HG02588 (cell line): ENCODE data around the gene NCKAP5.

Source experiments
- ATAC-seq: cut with Tn5 transposase; IDR thresholded peaks from one replicate; pipeline ENCODE4 v1.9.1; 2021; ENCODE audit warnings: mild to moderate bottlenecking, moderate library complexity; ENCODE audit not compliant: unreplicated experiment

Gene NCKAP5

DNA sequence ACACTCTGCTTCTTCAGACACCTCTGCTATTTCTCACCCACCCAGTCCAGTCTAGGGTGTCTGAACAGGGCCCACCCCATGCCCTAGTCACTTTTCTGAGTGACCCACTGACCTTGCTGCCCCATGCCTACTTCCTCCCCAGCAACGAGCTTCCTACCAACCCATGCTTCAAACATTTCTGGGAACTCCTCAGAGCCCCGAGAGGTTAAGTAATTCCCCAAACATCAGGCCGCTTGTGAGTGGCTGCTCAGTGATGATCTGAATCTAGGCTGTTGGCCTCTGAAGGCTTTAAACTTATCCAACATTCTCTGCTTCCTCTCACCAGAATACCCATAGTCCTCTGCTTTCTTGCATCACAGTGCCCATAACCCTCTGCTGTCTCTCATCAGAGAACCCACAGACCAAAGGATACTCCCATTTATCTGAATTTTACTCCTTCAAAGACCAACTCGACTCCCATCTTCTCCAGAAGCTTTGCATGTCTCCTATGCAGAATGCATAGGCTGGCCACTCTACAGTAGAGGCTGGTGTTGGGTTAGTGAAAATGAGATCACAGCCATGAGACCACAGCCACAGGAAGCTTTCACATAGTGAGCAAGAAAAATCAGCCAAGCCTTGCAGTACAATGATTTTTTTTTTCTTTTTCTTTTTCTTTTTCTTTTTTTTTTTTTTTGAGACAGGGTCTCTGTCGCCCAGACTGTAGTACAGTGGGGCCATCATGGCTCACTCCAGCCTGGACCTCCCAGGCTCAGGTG, 588.7 kb downstream of the NCKAP5 start:
- peak; percentile 55 for ATAC-seq

DNA sequence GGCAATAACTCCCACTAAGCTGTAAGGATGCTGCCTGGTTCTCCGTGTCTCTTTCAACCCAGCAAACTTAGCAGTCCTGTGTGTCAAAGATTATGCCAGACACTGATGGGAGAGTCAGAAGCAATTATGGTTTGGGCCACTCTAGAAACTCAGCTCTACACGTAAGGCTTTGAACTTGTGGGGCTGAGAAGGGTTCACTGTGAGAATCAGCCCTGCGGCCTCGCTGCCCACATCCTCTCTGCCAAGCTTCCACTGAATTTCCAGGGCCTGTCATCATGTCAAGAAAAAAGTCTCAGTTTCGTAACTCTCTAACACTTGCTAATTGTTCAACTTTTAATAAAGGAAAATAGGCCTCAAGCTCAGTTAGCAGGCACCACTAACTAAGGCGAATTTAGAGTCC, 589.4 kb downstream of the NCKAP5 start:
- ATAC-seq, result no peak

GRCh38 chr2:132977812-132978529, 590.3 kb downstream of the NCKAP5 start:
- no peak for ATAC-seq

- peak; percentile 60 for ATAC-seq
Observed at GRCh38 chr2:132975193-132976105, 592.8 kb downstream of the NCKAP5 start.

- no peak for ATAC-seq
Observed at GRCh38 chr2:132974467-132975095, 593.7 kb downstream of the NCKAP5 start.

DNA sequence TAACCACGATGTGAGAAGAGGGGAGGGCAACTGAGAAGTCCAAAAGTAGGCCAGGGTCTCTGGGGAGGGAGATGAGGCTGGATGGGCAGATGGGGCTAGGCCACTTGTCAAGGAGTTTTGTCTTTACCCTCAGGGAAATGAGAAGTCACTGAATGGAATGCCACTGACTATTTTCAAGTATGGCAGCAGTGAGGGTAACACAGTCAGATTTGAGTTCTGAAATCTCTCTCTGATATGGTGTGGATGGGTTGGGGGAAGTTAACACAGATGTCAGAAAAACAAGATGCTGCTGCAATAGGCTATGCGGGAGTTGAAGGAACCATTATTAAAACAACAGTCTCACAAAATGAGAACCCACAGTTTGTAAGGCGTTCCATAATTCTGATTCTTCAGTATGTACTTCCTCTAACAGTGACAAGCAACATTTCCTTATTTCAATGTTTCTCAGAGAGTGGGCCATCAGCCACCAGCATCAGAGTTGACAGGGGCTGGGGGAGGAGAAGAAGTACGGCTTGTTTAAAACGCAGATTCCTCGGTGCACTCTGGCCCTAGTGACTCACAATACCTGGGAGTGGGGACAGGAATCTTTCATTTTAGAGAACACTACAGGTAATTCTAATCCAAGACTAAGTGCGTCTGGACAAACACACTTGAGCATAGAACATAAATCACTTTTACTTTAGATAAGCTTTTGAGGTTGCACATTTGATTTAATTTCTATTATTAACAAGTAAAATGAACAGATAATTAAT, 596.8 kb downstream of the NCKAP5 start:
- ATAC-seq, result no peak

DNA sequence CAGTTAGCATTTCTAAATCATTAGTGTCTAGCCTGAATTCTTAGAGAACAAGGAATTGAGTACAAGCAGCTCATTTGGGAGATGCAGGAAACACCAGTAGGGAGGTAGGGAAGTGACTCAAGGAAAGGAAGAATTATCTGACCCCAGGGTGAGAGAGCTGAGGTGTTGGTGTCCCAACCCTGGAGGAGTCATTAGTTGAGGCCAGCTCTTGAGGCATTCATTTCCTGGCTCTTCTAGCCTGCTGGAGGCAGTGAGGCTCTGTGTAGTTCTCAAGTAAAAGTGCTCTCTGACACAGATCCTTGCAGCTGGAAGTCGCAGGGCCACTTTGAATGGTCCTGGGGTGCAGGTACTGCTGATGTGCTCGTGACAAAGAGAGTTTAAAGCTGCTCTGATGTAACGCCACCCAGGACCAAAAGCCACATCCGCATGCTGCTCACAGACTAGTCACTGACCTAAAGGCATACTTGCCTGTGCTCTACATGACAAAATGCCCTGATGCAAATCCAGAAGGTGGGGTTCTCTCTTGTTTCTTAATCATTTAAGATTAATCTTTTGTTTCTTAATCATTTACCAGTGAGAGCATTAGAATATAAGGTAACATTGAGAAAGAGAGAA, 598.8 kb downstream of the NCKAP5 start:
- no peak for ATAC-seq

DNA sequence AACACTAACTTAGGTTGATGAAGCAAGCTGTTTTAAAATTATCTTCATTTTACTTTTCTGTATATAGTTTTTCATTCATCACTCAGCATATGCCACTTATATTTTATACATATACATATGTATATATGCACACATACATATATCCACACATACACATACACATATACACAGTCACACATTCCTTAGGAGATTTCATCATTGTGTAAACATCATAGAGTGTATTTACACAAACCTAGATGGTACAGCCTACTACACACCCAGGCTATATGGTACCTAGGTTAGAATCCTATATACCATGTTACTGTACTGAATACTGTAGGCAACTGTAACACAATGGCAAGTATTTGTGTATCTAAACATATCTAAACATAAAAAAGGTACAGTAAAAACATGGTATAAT, 602.8 kb downstream of the NCKAP5 start:
- ATAC-seq, result no peak

DNA sequence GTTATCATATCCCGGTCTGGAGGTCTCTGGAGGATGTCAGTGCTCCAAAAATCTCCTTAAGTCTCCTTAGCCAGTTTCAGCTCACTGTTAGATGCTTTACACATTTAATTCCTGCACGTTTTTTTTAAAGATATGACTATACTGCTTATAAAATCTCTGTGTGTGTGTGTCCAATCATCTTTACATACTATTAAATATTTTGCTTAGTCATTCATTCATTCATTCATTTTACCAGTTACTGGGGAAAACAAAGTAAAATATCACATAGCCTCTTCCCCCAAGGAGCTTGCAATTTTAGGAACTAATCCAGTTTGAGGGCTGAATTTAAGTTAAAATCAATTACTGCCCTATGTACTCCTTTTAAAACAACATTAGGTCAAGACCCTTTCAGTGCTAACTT, 605.1 kb downstream of the NCKAP5 start:
- ATAC-seq, result no peak

GRCh38 chr2:132958887-132959286, 609.4 kb downstream of the NCKAP5 start:
- no peak for ATAC-seq

GRCh38 chr2:132955871-132956615, 612.2 kb downstream of the NCKAP5 start:
- ATAC-seq, result no peak

GRCh38 chr2:132953771-132954170, 614.5 kb downstream of the NCKAP5 start:
- ATAC-seq, result peak; percentile 89

GRCh38 chr2:132951008-132951714, 617.1 kb downstream of the NCKAP5 start:
- ATAC-seq, result no peak

- ATAC-seq, result peak; percentile 72
Observed at GRCh38 chr2:132949108-132949507, 619.2 kb downstream of the NCKAP5 start.

DNA sequence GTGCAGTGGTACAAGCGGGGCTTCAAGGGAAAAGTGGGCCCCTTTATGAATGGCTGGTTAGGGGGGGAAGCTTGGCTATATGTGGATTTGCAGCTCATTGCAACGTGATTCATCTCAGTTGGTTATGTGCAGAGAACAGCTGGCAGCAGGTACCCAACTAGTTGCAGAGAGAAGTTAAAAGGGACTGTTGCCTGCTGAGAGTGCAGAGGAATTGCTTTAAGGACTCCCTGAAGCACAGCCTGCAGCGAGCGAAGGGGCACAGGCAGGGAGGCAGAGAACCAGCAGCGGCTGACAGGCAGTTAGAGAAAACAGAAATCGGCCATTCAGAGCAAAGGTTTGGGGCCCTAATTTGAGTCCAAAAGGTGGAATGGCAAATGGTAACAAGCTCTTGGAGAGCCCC, 620.1 kb downstream of the NCKAP5 start:
- ATAC-seq, result no peak

DNA sequence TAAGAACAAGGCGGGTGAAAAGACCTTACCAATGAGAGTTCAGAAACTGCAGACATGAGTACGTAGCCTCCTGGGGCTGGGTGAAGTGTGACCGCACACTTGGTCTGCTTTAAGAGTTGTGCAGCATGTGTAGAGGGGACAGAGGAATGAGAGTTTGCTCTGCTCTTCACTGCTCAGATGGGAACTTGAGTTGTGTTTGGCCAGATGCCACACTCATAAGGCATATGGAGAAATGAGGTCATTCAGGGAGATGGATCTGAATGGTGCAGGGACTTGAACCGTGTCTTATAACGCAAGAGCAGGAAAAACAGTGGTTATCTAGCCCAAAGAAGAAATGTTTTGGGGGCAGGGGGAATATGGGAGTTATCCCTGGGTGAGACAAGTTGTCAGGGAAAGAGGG, 624.4 kb downstream of the NCKAP5 start:
- no peak for ATAC-seq

DNA sequence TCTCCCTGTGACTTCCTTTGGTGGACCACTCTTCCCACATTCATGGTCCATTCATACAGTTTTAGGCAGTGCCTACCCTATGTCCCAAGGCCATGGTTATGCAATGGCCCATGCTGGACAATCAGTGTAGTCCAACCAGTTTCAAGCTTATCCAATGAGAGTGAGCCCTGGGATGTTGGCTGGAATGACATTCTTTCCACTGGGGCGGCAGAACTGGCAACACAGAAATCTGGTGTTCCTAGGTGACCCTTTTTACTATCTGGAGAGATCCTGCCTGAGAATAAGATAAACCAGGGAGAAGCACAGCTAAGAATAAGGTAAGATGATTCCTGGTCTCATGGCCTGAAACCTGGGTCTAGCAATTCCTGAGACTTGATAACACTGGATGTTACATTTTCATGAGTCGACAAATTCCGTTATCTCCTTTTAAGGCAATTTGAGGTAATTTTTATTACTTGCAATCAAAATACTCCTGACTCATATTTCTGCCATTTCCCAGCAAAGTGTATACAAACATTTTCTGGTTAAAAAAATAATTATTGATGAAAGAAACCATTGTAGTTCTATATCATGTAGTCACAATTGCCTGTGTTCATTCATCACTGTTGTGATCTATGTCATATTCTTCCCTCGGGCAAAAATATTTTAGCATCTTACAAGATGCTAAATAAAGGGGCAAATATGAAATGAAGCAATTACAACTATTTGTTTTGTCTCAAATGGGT, 626.8 kb downstream of the NCKAP5 start:
- no peak for ATAC-seq

DNA sequence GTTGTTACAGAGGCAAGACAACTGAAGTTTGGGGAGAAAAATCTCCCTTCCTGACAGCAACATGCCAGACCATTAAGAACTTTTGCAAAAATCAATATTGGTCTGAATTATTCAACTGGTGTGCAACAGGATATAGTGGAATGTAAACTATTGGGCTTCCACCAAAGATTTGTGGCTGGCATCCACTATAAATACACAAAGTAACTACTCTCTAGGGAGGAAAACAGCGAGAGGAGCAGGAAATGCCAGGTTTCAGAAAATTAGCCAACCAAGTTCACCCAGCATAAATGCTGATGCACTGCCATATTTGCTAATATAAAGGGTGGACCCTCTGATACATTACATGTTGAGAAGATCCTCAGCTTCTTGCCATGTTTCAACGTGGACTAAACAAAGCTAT, 630.6 kb downstream of the NCKAP5 start:
- ATAC-seq, result no peak
